Astrocyte of the cerebellum (primary cell): ENCODE results near the gene PSD4.

ENCODE experiments used
- DNase-seq: peaks from one replicate; pipeline ENCODE4 v3.0.0-alpha.2; 2011; ENCODE audit warnings: low read depth
- H3K4me3 ChIP-seq: 2 replicates; pipeline ENCODE4 v1.5.1; 2011; ENCODE audit warnings: mild to moderate bottlenecking, low read depth, low read length, moderate library complexity
- in situ Hi-C: cut with HindIII; loops from 2 replicates; pipeline ENCODE4 v1.10.0; 2017; ENCODE audit warnings: low sequenced_read_pairs
- TF ChIP-seq, protein P1 (sequence below): IDR thresholded peaks from 2 replicates; pipeline ENCODE4 v1.5.1; 2012; ENCODE audit warnings: low read length, low read depth, moderate library complexity, mild to moderate bottlenecking; ENCODE audit errors: missing control alignments

The PSD4 gene

DNA sequence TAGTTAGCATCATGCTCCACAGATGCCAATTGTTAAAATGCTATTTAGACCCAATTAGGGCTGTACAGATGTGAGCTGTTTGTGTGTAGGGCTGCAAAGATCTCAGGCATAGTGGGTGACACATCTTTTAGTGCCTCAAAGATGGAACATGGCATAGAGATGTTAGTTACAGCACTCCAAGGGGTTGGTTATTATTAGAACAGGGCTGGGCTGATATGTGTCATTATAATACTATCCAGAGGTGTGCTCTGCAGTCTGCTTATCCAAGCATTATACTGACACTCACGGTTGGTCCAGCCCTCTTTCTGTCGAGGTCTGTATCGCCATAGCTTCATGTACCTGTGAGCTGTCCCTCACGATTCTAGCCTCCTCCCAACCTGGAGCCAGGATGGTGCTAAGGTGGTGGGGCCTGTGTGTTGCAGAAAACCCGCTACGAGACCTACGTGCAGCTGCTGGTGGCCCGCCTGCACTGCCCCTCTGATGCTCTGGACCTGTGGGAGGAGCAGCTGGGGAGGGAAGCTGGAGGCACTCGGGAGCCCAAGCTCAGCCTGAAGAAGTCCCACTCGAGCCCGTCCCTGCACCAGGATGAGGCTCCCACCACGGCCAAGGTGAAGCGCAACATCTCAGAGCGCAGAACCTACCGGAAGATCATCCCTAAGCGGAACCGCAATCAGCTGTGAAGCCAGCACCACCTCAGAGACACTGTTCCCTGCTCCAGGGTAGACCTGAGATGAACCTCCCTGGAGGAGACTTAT, 27.1 kb downstream of the PSD4 start:
- DNase-seq: no peak
- TF ChIP-seq, protein P1, sequence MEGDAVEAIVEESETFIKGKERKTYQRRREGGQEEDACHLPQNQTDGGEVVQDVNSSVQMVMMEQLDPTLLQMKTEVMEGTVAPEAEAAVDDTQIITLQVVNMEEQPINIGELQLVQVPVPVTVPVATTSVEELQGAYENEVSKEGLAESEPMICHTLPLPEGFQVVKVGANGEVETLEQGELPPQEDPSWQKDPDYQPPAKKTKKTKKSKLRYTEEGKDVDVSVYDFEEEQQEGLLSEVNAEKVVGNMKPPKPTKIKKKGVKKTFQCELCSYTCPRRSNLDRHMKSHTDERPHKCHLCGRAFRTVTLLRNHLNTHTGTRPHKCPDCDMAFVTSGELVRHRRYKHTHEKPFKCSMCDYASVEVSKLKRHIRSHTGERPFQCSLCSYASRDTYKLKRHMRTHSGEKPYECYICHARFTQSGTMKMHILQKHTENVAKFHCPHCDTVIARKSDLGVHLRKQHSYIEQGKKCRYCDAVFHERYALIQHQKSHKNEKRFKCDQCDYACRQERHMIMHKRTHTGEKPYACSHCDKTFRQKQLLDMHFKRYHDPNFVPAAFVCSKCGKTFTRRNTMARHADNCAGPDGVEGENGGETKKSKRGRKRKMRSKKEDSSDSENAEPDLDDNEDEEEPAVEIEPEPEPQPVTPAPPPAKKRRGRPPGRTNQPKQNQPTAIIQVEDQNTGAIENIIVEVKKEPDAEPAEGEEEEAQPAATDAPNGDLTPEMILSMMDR: no peak
- no peak overlapping the region for H3K4me3 ChIP-seq
- in situ Hi-C loops: loop anchor here (5.0 kb wide), 1 partner anchor 64 kb away; no protein-coding TSS in a partner anchor

DNA sequence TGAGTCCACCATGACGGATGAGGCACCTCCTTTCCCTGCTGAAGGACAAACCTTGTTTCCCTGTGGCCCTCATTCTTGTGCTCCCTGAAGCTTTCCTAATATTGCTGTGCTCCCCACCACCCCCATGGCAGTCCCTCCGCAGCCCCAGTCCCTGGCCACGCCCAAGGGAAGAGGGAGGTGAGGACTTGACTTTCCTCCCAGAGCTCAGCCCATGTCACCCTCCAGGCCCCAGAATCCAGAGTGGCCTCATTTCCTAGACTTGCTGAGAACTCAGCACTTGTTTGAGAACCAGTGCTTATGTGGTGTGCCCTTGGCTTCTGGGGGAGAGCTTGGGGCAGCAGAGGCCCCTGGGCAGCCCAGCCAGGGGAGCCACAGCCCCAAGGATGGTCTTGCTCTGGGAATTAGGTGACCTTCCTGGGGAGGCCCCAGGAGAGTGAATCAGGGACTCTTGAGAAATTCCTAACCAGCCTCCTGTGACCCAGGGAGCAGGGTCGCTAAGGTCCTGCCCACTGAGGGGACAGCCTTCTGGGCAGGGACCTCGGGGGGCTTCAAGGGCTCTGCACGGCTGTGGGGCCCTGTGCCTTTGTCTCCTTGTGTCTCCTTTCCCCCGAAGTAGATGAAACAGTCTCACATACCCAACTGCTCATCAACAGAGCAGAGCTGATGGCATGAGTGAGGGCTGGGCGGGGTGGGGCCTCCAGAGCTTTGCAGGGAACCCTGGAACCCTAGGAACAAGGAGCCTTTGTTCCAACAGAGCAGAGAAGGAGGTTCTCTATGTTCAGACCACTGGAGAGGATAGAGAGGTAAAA, 27.9 kb downstream of the PSD4 start:
- H3K4me3 ChIP-seq: no peak overlapping the region
- DNase-seq: no peak
- TF ChIP-seq, protein P1: no peak
- in situ Hi-C loops: loop anchor here (5.0 kb wide), 1 partner anchor 64 kb away; no protein-coding TSS in a partner anchor

DNA sequence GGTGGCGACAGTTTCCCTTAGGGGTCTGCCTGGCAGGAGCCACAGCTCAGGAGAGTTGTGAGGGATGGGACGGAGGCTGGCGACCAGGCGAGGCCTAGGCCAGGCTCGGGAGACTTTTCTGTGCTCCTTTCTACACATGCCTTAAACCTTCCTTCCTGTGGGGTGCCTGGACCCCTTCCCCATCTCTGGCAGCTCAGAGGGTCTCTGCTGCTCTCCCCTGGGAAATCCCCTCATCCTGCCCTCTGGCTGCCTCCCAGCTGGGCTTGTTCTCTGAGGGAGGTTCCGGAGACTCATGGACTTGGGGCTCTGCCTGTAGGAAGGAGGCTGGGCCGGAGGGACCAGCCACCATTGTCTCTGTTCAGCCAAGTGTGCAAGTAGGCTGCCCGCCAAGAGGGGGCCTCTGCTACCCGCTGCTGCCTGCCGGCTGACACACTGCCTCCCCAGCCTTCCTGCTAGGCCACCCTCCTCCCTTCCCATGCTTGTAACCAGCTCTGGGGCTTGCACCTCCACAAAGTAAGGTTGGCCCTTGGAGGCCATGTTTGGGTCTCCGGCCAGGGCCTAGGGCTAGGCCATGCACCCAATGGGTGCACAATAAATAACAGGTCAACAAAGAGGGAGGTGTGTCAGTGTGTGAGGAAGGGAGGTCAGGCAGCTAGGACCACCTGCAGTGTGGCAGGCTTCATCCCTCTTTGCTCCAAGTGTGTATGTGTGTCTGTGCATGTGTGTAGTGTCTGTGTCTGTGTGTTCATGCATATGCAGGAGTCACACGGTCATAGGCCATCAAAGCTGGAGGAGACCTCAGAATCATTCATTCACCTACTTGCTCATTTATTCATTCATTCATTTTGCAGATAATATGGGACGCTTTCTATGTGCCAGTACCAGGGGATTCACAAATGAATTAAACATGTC, 28.8 kb downstream of the PSD4 start:
- no peak overlapping the region for H3K4me3 ChIP-seq
- DNase-seq: no peak
- in situ Hi-C loops: loop anchor here (5.0 kb wide), 1 partner anchor 65 kb away; no protein-coding TSS in a partner anchor
- TF ChIP-seq, protein P1: no peak

DNA sequence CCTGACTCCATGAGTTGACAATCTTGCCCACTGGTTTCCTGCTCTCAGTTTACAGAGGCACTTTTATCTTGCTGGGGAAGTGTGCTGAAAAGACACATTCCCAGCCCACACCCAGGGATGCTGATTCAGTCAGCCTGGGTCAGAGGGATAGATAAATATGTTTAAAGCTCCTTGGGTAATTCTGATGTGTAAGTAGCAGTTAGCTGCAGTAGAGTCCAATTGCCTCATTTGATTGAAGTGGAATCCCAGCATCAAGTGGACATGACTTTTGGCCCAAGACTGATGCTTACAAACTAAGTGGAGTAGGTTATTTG, 29.4 kb downstream of the PSD4 start:
- in situ Hi-C loops: loop anchor here (5.0 kb wide), 1 partner anchor 66 kb away; no protein-coding TSS in a partner anchor
- no peak for DNase-seq
- H3K4me3 ChIP-seq: no peak overlapping the region
- TF ChIP-seq, protein P1: no peak

DNA sequence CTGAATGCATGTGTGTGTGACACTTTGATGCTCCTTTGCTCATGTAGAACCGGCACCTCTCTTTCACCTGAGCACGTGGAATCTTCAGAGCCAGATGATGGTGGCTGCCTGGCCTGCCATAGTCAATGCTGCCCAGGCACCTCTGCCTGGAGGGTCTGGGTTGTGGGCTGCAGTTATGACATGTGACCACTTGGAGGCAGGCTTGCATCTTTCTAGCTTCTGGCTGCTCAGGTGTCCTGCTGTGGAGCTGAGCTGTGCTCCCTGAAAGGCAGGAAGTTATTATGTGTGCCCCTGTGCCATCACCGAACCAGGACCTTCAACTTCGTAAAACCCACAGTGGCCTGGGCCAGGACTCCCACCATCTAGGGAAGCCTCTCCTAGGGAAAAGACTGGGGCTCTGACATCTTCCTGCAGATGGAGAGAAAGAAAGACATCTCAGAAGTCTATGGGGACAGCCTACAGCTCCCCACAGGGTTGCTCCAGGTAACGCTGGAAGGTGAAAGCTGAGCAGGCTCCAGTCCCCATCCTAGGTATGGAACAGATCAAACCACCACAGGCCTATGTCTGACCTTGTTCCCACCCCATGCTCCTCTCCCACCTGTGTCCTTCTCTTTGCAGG, 30.2 kb downstream of the PSD4 start:
- DNase-seq: no peak
- in situ Hi-C loops: loop anchor here (5.0 kb wide), 1 partner anchor 67 kb away; no protein-coding TSS in a partner anchor
- TF ChIP-seq, protein P1: peak; percentile 93
- H3K4me3 ChIP-seq: no peak overlapping the region
